ENCODE data around the gene TSPAN31. TPM values are rescaled to one million over a fixed set of nuclear protein-coding genes. Genes with fewer than 3 reads are reported as not detected.
"Not testable (repeated sequence)": the region's sequence is repeated elsewhere in the genome, so short reads cannot be mapped to it uniquely, and the experiment has no call there.

Gene TSPAN31
- total RNA-seq, 1 experiment from 2014 or later: 12.9 TPM

- Histone ChIP-seq H3K4me3 (ENCODE audit: insufficient read depth, low read depth, low read length) (peak overlapping the region; percentile 75), H3K27me3 (ENCODE audit: control insufficient read depth, insufficient read depth, low read length) (peaks cover 13% of the 10 kb centered on the region), H3K36me3 (replicated peaks; ENCODE audit: control insufficient read depth, insufficient read depth, low read length) (peaks cover 16% of the 10 kb centered on the region)
- DNase-seq: peak; percentile 96
Measured at GRCh38 chr12:57771236-57771872, 26.5 kb downstream of the TSPAN31 start.

GRCh38 chr12:57771873-57772428 lies 27.1 kb downstream of the TSPAN31 start, which contains the start of gene METTL1:
Gene METTL1, minus strand, starts transcription at chr12:57772105. Its CDS starts 22 bp downstream, at chr12:57772083.
- Histone ChIP-seq H3K36me3 (replicated peaks; ENCODE audit: control insufficient read depth, insufficient read depth, low read length) (peaks cover 16% of the 10 kb centered on the region), H3K27me3 (ENCODE audit: control insufficient read depth, insufficient read depth, low read length) (peaks cover 7% of the 10 kb centered on the region), H3K4me3 (ENCODE audit: insufficient read depth, low read depth, low read length) (peak within 1 kb of the TSS; percentile 75)
- peak; percentile 96 for DNase-seq

GRCh38 chr12:57772429-57773322 lies 27.8 kb downstream of the TSPAN31 start, which contains the start of gene EEF1AKMT3:
Gene EEF1AKMT3, plus strand, starts transcription at chr12:57772614. Its CDS starts 111 bp downstream, at chr12:57772725.
- Histone ChIP-seq H3K4me3 (ENCODE audit: insufficient read depth, low read depth, low read length) (peak within 1 kb of the TSS; percentile 75), H3K27me3 (ENCODE audit: control insufficient read depth, insufficient read depth, low read length) (peaks cover 3% of the 10 kb centered on the region), H3K36me3 (replicated peaks; ENCODE audit: control insufficient read depth, insufficient read depth, low read length) (peaks cover 16% of the 10 kb centered on the region)
- peak; percentile 86 for DNase-seq

- not testable (repeated sequence) for H3K4me3 ChIP-seq (ENCODE audit: insufficient read depth, low read depth, low read length); H3K36me3 ChIP-seq (replicated peaks; ENCODE audit: control insufficient read depth, insufficient read depth, low read length); H3K27me3 ChIP-seq (ENCODE audit: control insufficient read depth, insufficient read depth, low read length); DNase-seq
Measured at GRCh38 chr12:57774634-57775033, 29.8 kb downstream of the TSPAN31 start.

GRCh38 chr12:57775044-57775443 lies 30.2 kb downstream of the TSPAN31 start:
- DNase-seq: no peak
- no peak overlapping the region for H3K4me3 ChIP-seq (ENCODE audit: insufficient read depth, low read depth, low read length)

GRCh38 chr12:57775563-57776246 lies 30.9 kb downstream of the TSPAN31 start:
- Histone ChIP-seq H3K4me3 (ENCODE audit: insufficient read depth, low read depth, low read length) (no peak overlapping the region), H3K27me3 (ENCODE audit: control insufficient read depth, insufficient read depth, low read length) (peaks cover 3% of the 10 kb centered on the region), H3K36me3 (replicated peaks; ENCODE audit: control insufficient read depth, insufficient read depth, low read length) (peaks cover 2% of the 10 kb centered on the region)
- no peak for DNase-seq

More at GRCh38 chr12:57775044-57775443, 30.2 kb downstream of the TSPAN31 start:
- Histone ChIP-seq H3K36me3 (replicated peaks; ENCODE audit: control insufficient read depth, insufficient read depth, low read length) (peaks cover 6% of the 10 kb centered on the region), H3K27me3 (ENCODE audit: control insufficient read depth, insufficient read depth, low read length) (peaks cover 3% of the 10 kb centered on the region)

- DNase-seq: no peak
- Histone ChIP-seq H3K36me3 (replicated peaks; ENCODE audit: control insufficient read depth, insufficient read depth, low read length) (no peaks in the 10 kb centered on the region; the same call in 1 of the 2 replicates), H3K4me3 (ENCODE audit: insufficient read depth, low read depth, low read length) (no peak overlapping the region), H3K27me3 (ENCODE audit: control insufficient read depth, insufficient read depth, low read length) (peaks cover 3% of the 10 kb centered on the region)
Measured at GRCh38 chr12:57776247-57776587, 31.4 kb downstream of the TSPAN31 start.

- no peak for DNase-seq
- H3K27me3 ChIP-seq (ENCODE audit: control insufficient read depth, insufficient read depth, low read length): peaks cover 3% of the 10 kb centered on the region
- H3K36me3 ChIP-seq (replicated peaks; ENCODE audit: control insufficient read depth, insufficient read depth, low read length): no peaks in the 10 kb centered on the region; the same call in 1 of the 2 replicates
- H3K4me3 ChIP-seq (ENCODE audit: insufficient read depth, low read depth, low read length): no peak overlapping the region
Measured at GRCh38 chr12:57777367-57777766, 32.5 kb downstream of the TSPAN31 start.

- H3K4me3 ChIP-seq (ENCODE audit: insufficient read depth, low read depth, low read length): no peak overlapping the region
- H3K36me3 ChIP-seq (replicated peaks; ENCODE audit: control insufficient read depth, insufficient read depth, low read length): no peaks in the 10 kb centered on the region; the same call in 1 of the 2 replicates
- DNase-seq: no peak
- peaks cover under 1% of the 10 kb centered on the region for H3K27me3 ChIP-seq (ENCODE audit: control insufficient read depth, insufficient read depth, low read length)
Measured at GRCh38 chr12:57777911-57778310, 33.1 kb downstream of the TSPAN31 start.

- Histone ChIP-seq H3K36me3 (replicated peaks; ENCODE audit: control insufficient read depth, insufficient read depth, low read length) (peaks cover 3% of the 10 kb centered on the region), H3K27me3 (ENCODE audit: control insufficient read depth, insufficient read depth, low read length) (no peaks in the 10 kb centered on the region), H3K4me3 (ENCODE audit: insufficient read depth, low read depth, low read length) (no peak overlapping the region)
- DNase-seq: no peak
Measured at GRCh38 chr12:57779736-57780135, 34.9 kb downstream of the TSPAN31 start.

- no peak for DNase-seq
- H3K36me3 ChIP-seq (replicated peaks; ENCODE audit: control insufficient read depth, insufficient read depth, low read length): peaks cover 3% of the 10 kb centered on the region
Measured at GRCh38 chr12:57780284-57780897, 35.6 kb downstream of the TSPAN31 start.

GRCh38 chr12:57781244-57781643 lies 36.4 kb downstream of the TSPAN31 start:
- Histone ChIP-seq H3K4me3 (ENCODE audit: insufficient read depth, low read depth, low read length) (no peak overlapping the region), H3K36me3 (replicated peaks; ENCODE audit: control insufficient read depth, insufficient read depth, low read length) (peaks cover 3% of the 10 kb centered on the region), H3K27me3 (ENCODE audit: control insufficient read depth, insufficient read depth, low read length) (no peaks in the 10 kb centered on the region)
- no peak for DNase-seq

More at GRCh38 chr12:57780284-57780897, 35.6 kb downstream of the TSPAN31 start:
- Histone ChIP-seq H3K4me3 (ENCODE audit: insufficient read depth, low read depth, low read length) (no peak overlapping the region), H3K27me3 (ENCODE audit: control insufficient read depth, insufficient read depth, low read length) (no peaks in the 10 kb centered on the region)

GRCh38 chr12:57781801-57782200 lies 37.0 kb downstream of the TSPAN31 start:
- no peak for DNase-seq
- Histone ChIP-seq H3K27me3 (ENCODE audit: control insufficient read depth, insufficient read depth, low read length) (no peaks in the 10 kb centered on the region), H3K4me3 (ENCODE audit: insufficient read depth, low read depth, low read length) (no peak overlapping the region), H3K36me3 (replicated peaks; ENCODE audit: control insufficient read depth, insufficient read depth, low read length) (peaks cover 5% of the 10 kb centered on the region)

- H3K4me3 ChIP-seq (ENCODE audit: insufficient read depth, low read depth, low read length): no peak overlapping the region
- peaks cover 8% of the 10 kb centered on the region for H3K36me3 ChIP-seq (replicated peaks; ENCODE audit: control insufficient read depth, insufficient read depth, low read length)
- H3K27me3 ChIP-seq (ENCODE audit: control insufficient read depth, insufficient read depth, low read length): no peaks in the 10 kb centered on the region
- DNase-seq: no peak
Measured at GRCh38 chr12:57782243-57782607, 37.4 kb downstream of the TSPAN31 start.

Data from H7 (cell line).